SK-N-MC (cell line): Measurements from ENCODE around the gene TMEFF1.
"Not testable (repeated sequence)": the region's sequence is repeated elsewhere in the genome, so short reads cannot be mapped to it uniquely, and the experiment has no call there.

Experiments
- DNase-seq: peaks from one replicate; pipeline ENCODE4 v3.0.0-alpha.2; 2011; ENCODE audit warnings: low read depth, low spot score
- H3K27ac ChIP-seq: fragments of 200-600 bp; sonication (generic); 2 replicates; pipeline ENCODE4 v1.5.1; 2016; ENCODE audit warnings: mixed run types
- H3K36me3 ChIP-seq: fragments of 200-600 bp; sonication (generic); 2 replicates; pipeline ENCODE4 v1.6.1; 2017; ENCODE audit warnings: antibody characterized with exemption, low read length, mixed read lengths; ENCODE audit not compliant: insufficient read depth
- H3K4me3 ChIP-seq: fragments of 200-600 bp; sonication (generic); 2 replicates; pipeline ENCODE4 v1.5.1; 2016
- H3K9ac ChIP-seq: fragments of 200-600 bp; sonication (generic); 2 replicates; pipeline ENCODE4 v1.8.0; 2017; ENCODE audit warnings: mixed run types, mixed read lengths; ENCODE audit not compliant: insufficient read length
- H3K9me3 ChIP-seq: fragments of 200-600 bp; sonication (generic); 2 replicates; pipeline ENCODE4 v1.6.1; 2017; ENCODE audit warnings: low read depth, mild to moderate bottlenecking, antibody characterized with exemption, low read length, moderate library complexity, mixed read lengths
- EZH2 ChIP-seq: fragments of 200-600 bp; sonication (generic); IDR thresholded peaks from one replicate; pipeline ENCODE4 v1.6.1; 2017; ENCODE audit warnings: antibody characterized with exemption
- FOXP2 ChIP-seq: optimal IDR thresholded peaks from 2 replicates; pipeline ENCODE3; 2011; ENCODE audit warnings: mild to moderate bottlenecking, moderate library complexity; ENCODE audit not compliant: insufficient read depth; ENCODE audit errors: extremely low read length, control extremely low read depth
- POLR2AphosphoS5 ChIP-seq: IDR thresholded peaks from 2 replicates; pipeline ENCODE4 v1.6.1; 2012; ENCODE audit warnings: mild to moderate bottlenecking, low read depth, low read length, borderline replicate concordance

The TMEFF1 gene

GRCh38 chr9:100486479-100487176, 13.7 kb downstream of the TMEFF1 start:
- Histone ChIP-seq H3K4me3 (no peak overlapping the region), H3K9me3 (no peaks in the 10 kb centered on the region), H3K36me3 (peaks cover 4% of the 10 kb centered on the region; the same call in 1 of the 2 replicates), H3K27ac (0 out of 2 replicates have a peak overlapping the region, but pooled peaks have one; percentile 15), H3K9ac (no peak overlapping the region)
- no peak for DNase-seq
- no peak for TF ChIP-seq POLR2AphosphoS5
- no peak for TF ChIP-seq EZH2
- TF ChIP-seq FOXP2: no peak

GRCh38 chr9:100488177-100488576, 15.2 kb downstream of the TMEFF1 start:
- H3K4me3 ChIP-seq: no peak overlapping the region
- peak overlapping the region; percentile 39; the same call in 1 of the 2 replicates for H3K27ac ChIP-seq
- no peak overlapping the region for H3K9ac ChIP-seq
- peaks cover 4% of the 10 kb centered on the region; the same call in 1 of the 2 replicates for H3K36me3 ChIP-seq
- TF ChIP-seq POLR2AphosphoS5: no peak
- no peak for TF ChIP-seq FOXP2
- no peak for TF ChIP-seq EZH2
- no peak for DNase-seq
- no peaks in the 10 kb centered on the region for H3K9me3 ChIP-seq

GRCh38 chr9:100489836-100490235, 16.9 kb downstream of the TMEFF1 start:
- Histone ChIP-seq H3K4me3 (peak overlapping the region; percentile 39), H3K27ac (peak overlapping the region; percentile 75), H3K9me3 (no peaks in the 10 kb centered on the region), H3K9ac (peak overlapping the region; percentile 51), H3K36me3 (peaks cover 4% of the 10 kb centered on the region; the same call in 1 of the 2 replicates)
- TF ChIP-seq EZH2 (no peak), POLR2AphosphoS5 (no peak), FOXP2 (no peak)
- DNase-seq: no peak

- H3K4me3 ChIP-seq: no peak overlapping the region
- peak overlapping the region; percentile 54 for H3K27ac ChIP-seq
- DNase-seq: no peak
- H3K9ac ChIP-seq: no peak overlapping the region
- TF ChIP-seq POLR2AphosphoS5 (no peak), FOXP2 (no peak), EZH2 (no peak)
- no peaks in the 10 kb centered on the region for H3K9me3 ChIP-seq
- H3K36me3 ChIP-seq: no peaks in the 10 kb centered on the region
These were observed 20.0 kb downstream of the TMEFF1 start for GRCh38 chr9:100492952-100493351.

DNA sequence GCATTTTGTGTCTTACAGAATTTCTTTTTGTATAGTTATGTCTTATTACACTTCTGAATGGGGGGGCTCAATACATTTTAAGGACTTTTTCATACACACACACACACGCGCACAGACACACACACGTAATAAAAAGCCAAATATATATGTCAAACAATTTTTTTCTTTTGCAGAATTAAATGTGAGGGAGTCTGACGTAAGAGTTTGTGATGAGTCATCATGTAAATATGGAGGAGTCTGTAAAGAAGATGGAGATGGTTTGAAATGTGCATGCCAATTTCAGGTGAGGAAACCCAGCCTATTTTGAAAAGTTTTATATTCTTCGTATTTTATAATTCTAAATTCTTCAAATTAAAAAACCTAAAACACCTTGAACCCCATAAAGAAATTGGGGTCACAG, 25.6 kb downstream of the TMEFF1 start:
- H3K27ac ChIP-seq: peak overlapping the region; percentile 38; the same call in 1 of the 2 replicates
- TF ChIP-seq POLR2AphosphoS5 (no peak), EZH2 (no peak), FOXP2 (no peak)
- H3K36me3 ChIP-seq: peaks cover 32% of the 10 kb centered on the region
- no peaks in the 10 kb centered on the region for H3K9me3 ChIP-seq
- no peak overlapping the region for H3K4me3 ChIP-seq
- no peak for DNase-seq
- no peak overlapping the region for H3K9ac ChIP-seq

DNA sequence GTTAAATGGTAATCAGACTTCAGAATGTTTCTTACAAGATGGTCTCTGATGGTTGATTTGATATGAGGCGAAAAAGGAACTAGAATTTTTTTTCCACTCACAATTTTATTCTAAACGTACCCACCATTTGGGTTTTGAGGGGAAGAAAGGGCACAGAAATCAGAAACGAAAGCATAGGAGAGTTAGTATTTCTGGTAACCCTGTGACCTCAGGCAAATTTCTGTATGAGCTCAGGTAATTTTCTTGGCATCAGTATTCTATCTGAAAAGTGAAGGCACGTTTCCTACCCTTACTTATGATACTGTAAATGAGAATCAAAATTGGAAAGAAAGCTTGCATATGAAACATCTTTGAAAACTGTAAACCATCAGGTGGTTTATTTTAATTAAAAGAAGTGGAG, 26.5 kb downstream of the TMEFF1 start:
- TF ChIP-seq POLR2AphosphoS5 (no peak), EZH2 (no peak), FOXP2 (no peak)
- Histone ChIP-seq H3K9ac (no peak overlapping the region), H3K27ac (no peak overlapping the region), H3K4me3 (no peak overlapping the region), H3K36me3 (peaks cover 39% of the 10 kb centered on the region), H3K9me3 (no peaks in the 10 kb centered on the region)
- no peak for DNase-seq

DNA sequence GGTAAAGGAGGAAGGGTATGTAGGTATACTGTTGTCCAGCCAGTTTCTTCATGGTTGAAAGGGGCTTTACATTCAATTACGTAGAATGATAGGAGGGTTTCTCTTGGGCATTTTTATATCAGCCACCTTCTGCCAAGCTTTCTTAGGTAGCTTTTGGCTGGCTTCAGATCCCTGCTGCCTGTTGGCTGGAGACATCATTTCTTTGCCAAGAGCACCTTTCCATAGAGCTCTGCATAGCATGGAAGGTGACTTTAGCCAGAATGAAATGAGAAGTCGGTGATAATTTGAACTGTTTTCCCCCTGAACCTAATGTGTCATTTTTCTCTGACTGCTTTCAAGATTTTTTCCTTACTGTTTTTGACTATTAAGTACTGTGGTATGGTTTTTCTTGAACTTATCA, 26.9 kb downstream of the TMEFF1 start:
- no peaks in the 10 kb centered on the region for H3K9me3 ChIP-seq
- H3K36me3 ChIP-seq: peaks cover 41% of the 10 kb centered on the region
- no peak for DNase-seq
- TF ChIP-seq EZH2: no peak
- no peak for TF ChIP-seq FOXP2
- no peak for TF ChIP-seq POLR2AphosphoS5
- H3K9ac ChIP-seq: no peak overlapping the region
- H3K27ac ChIP-seq: no peak overlapping the region
- no peak overlapping the region for H3K4me3 ChIP-seq

- Histone ChIP-seq H3K9me3 (no peaks in the 10 kb centered on the region), H3K36me3 (peaks cover 48% of the 10 kb centered on the region), H3K9ac (no peak overlapping the region), H3K27ac (no peak overlapping the region), H3K4me3 (no peak overlapping the region)
- no peak for TF ChIP-seq POLR2AphosphoS5
- TF ChIP-seq FOXP2: no peak
- TF ChIP-seq EZH2: no peak
- no peak for DNase-seq
These were observed 32.7 kb downstream of the TMEFF1 start for GRCh38 chr9:100505564-100506159.

GRCh38 chr9:100507350-100507749, 34.4 kb downstream of the TMEFF1 start:
- H3K9me3 ChIP-seq, H3K27ac ChIP-seq, H3K4me3 ChIP-seq, DNase-seq, H3K9ac ChIP-seq: not testable (repeated sequence)
- peaks cover 42% of the 10 kb centered on the region for H3K36me3 ChIP-seq
